K562 (cell line): ENCODE results near the gene GABRD. TPM values are rescaled to one million over a fixed set of nuclear protein-coding genes. Genes with fewer than 3 reads are reported as not detected.

Source experiments
- AFF4 ChIP-seq: sonication (generic); formaldehyde crosslinking; IDR thresholded peaks from 2 replicates; pipeline ENCODE4 v1.8.0; 2023; ENCODE audit warnings: mild to moderate bottlenecking, missing genetic modification reagents
- BRCA1 ChIP-seq, 2 experiments: fragments of 450-650 bp in 1 of 2; sonication (generic) in 1 of 2; formaldehyde crosslinking in 1 of 2; IDR thresholded peaks; 2 replicates each; pipeline versions ENCODE4 v1.5.0 to v1.6.1; 2017 to 2020; ENCODE audit warnings: mild to moderate bottlenecking in 1 of 2, missing genetic modification reagents in 1 of 2
- BRF1 ChIP-seq: IDR thresholded peaks from 3 replicates; pipeline ENCODE4 v1.6.1; 2011; ENCODE audit warnings: borderline replicate concordance, mild to moderate bottlenecking; ENCODE audit not compliant: insufficient read length; ENCODE audit errors: extremely low read depth
- CBX8 ChIP-seq: fragments of 200-600 bp; sonication (generic); IDR thresholded peaks from 2 replicates; pipeline ENCODE4 v1.6.1; 2012; ENCODE audit warnings: borderline replicate concordance, mixed run types, low read depth, mild to moderate bottlenecking, moderate library complexity, mixed read lengths, low read length, control low read depth, inconsistent platforms; ENCODE audit not compliant: poor library complexity, severe bottlenecking; ENCODE audit errors: extremely low read depth
- DIDO1 ChIP-seq: fragments of 450-650 bp; IDR thresholded peaks from 2 replicates; pipeline ENCODE4 v1.6.1; 2016; ENCODE audit warnings: low read depth, missing biosample characterization, missing genetic modification characterization
- GABPB2 ChIP-seq: fragments of 250-450 bp; sonication (Bioruptor Pico); conservative IDR thresholded peaks from 2 replicates; pipeline ENCODE4 v1.5.1; 2021; ENCODE audit warnings: mild to moderate bottlenecking
- KAT8 ChIP-seq: fragments of 450-650 bp; IDR thresholded peaks from 2 replicates; pipeline ENCODE4 v1.6.1; 2016; ENCODE audit warnings: low read depth, mild to moderate bottlenecking
- MEF2D ChIP-seq: conservative IDR thresholded peaks from 2 replicates; pipeline ENCODE4 v1.6.1; 2016; ENCODE audit warnings: low read depth, missing genetic modification characterization, missing compliant biosample characterization
- NCOA1 ChIP-seq: fragments of 450-650 bp; IDR thresholded peaks from 2 replicates; pipeline ENCODE4 v1.6.1; 2016; ENCODE audit warnings: low read depth
- NFATC3 ChIP-seq: fragments of 450-650 bp; IDR thresholded peaks from 2 replicates; pipeline ENCODE4 v1.6.1; 2017; ENCODE audit warnings: mild to moderate bottlenecking
- POLR2B ChIP-seq: fragments of 450-650 bp; IDR thresholded peaks from 2 replicates; pipeline ENCODE4 v1.6.1; 2018; ENCODE audit warnings: low read depth; ENCODE audit not compliant: partially characterized antibody
- SAFB ChIP-seq: fragments of 200-400 bp; formaldehyde crosslinking; IDR thresholded peaks from 2 replicates; pipeline ENCODE4 v1.6.1; 2017; ENCODE audit warnings: low read depth, low read length, borderline replicate concordance
- SMAD3 ChIP-seq: fragments of 450-650 bp; formaldehyde crosslinking; conservative IDR thresholded peaks from 2 replicates; pipeline ENCODE4 v1.4.0; 2020; ENCODE audit warnings: mild to moderate bottlenecking
- SNIP1 ChIP-seq: fragments of 450-650 bp; IDR thresholded peaks from 2 replicates; pipeline ENCODE4 v1.7.1; 2017; ENCODE audit warnings: low read depth, mild to moderate bottlenecking
- SRSF3 ChIP-seq: fragments of 200-400 bp; formaldehyde crosslinking; IDR thresholded peaks from 2 replicates; pipeline ENCODE4 v1.6.1; 2016; ENCODE audit warnings: mild to moderate bottlenecking, low read length, moderate library complexity; ENCODE audit not compliant: insufficient read depth
- ZNF140 ChIP-seq: fragments of 250-450 bp; sonication (Bioruptor Pico); IDR thresholded peaks from 2 replicates; pipeline ENCODE4 v1.8.0; 2021; ENCODE audit warnings: moderate library complexity, mild to moderate bottlenecking, inconsistent platforms
- ZNF217 ChIP-seq: sonication (generic); formaldehyde crosslinking; IDR thresholded peaks from 2 replicates; pipeline ENCODE4 v1.8.0; 2022; ENCODE audit warnings: mild to moderate bottlenecking, missing genetic modification reagents
- ZNF232 ChIP-seq: sonication (generic); formaldehyde crosslinking; IDR thresholded peaks from 2 replicates; pipeline ENCODE4 v1.8.0; 2022; ENCODE audit warnings: mild to moderate bottlenecking, missing genetic modification reagents
- ZNF408 ChIP-seq: fragments of 250-450 bp; sonication (Bioruptor Pico); IDR thresholded peaks from 2 replicates; pipeline ENCODE4 v1.4.0; 2020; ENCODE audit warnings: low read depth, mild to moderate bottlenecking, moderate library complexity
- ZNF75A ChIP-seq: fragments of 450-650 bp; formaldehyde crosslinking; IDR thresholded peaks from 2 replicates; pipeline ENCODE4 v1.4.0; 2020; ENCODE audit warnings: mild to moderate bottlenecking
- polyA plus RNA-seq, 8 experiments: library from polyadenylated mRNA; depleted of rRNA in 4 of 8; stranded (reverse) in 5 of 8; unstranded in 3 of 8; fragments of >200 nt; fragmentation: Nextera tagmentation in 2 of 8; fragmentation: Illumina TruSeq in 1 of 8; extraction: Ambion mirVana in 2 of 8; extraction: Trizol in 1 of 8; gene quantifications; 2 replicates each; pipeline versions ENCODE4 v1.2.1 to v1.2.3, GENCODE V29; 2011 to 2014; ENCODE audit warnings: inconsistent platforms in 1 of 8, missing spikeins in 1 of 8
- total RNA-seq, 7 experiments: library from RNA; depleted of rRNA in 6 of 7; stranded (reverse); fragments of >200 nt in 6 of 7; fragmentation: Illumina TruSeq in 2 of 7; extraction: Trizol in 2 of 7; gene quantifications; 2 replicates each; pipeline versions ENCODE4 v1.2.1 to v1.2.3, GENCODE V29; 2011 to 2021; ENCODE audit warnings: low replicate concordance in 1 of 7
- TF ChIP-seq, protein P1 (sequence below): fragments of 250-450 bp; sonication (Bioruptor Pico); IDR thresholded peaks from 2 replicates; pipeline ENCODE4 v1.5.0; 2021
- TF ChIP-seq, protein P2 (sequence below): sonication (generic); formaldehyde crosslinking; IDR thresholded peaks from 2 replicates; pipeline ENCODE4 v1.8.1; 2023; ENCODE audit warnings: mild to moderate bottlenecking, missing genetic modification reagents

GABRD gene
- total and polyA plus RNA-seq, 9 of the 15 experiments (the other 6 are each of a cell fraction or from before 2014, with no cell fraction given) = 0.07 TPM; not detected in 8

- TF ChIP-seq, protein P1, sequence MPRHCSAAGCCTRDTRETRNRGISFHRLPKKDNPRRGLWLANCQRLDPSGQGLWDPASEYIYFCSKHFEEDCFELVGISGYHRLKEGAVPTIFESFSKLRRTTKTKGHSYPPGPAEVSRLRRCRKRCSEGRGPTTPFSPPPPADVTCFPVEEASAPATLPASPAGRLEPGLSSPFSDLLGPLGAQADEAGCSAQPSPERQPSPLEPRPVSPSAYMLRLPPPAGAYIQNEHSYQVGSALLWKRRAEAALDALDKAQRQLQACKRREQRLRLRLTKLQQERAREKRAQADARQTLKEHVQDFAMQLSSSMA (CRISPR knock-in tag) = no peak
- 0 out of 2 replicates have a peak, but pooled peaks have one; percentile 8 for TF ChIP-seq DIDO1 (tag)
- TF ChIP-seq SNIP1 = no peak
- TF ChIP-seq POLR2B = no peak
- no peak for TF ChIP-seq GABPB2
- no peak for TF ChIP-seq NFATC3
- TF ChIP-seq AFF4 = no peak
- no peak for TF ChIP-seq ZNF217 (CRISPR knock-in tag)
- TF ChIP-seq BRCA1 (IDR thresholded peaks at IDR 0.05) = no peak
- no peak for TF ChIP-seq BRCA1 (CRISPR knock-in tag; IDR thresholded peaks at IDR 0.05)
- TF ChIP-seq MEF2D = no peak
- no peak for TF ChIP-seq SMAD3 (CRISPR knock-in tag)
- TF ChIP-seq ZNF232 = no peak
- no peak for TF ChIP-seq NCOA1
- no peak for TF ChIP-seq ZNF75A (CRISPR knock-in tag)
- TF ChIP-seq, protein P2, sequence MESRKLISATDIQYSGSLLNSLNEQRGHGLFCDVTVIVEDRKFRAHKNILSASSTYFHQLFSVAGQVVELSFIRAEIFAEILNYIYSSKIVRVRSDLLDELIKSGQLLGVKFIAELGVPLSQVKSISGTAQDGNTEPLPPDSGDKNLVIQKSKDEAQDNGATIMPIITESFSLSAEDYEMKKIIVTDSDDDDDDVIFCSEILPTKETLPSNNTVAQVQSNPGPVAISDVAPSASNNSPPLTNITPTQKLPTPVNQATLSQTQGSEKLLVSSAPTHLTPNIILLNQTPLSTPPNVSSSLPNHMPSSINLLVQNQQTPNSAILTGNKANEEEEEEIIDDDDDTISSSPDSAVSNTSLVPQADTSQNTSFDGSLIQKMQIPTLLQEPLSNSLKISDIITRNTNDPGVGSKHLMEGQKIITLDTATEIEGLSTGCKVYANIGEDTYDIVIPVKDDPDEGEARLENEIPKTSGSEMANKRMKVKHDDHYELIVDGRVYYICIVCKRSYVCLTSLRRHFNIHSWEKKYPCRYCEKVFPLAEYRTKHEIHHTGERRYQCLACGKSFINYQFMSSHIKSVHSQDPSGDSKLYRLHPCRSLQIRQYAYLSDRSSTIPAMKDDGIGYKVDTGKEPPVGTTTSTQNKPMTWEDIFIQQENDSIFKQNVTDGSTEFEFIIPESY (CRISPR knock-in tag) = no peak
- TF ChIP-seq ZNF408 (CRISPR knock-in tag) = no peak
- no peak for TF ChIP-seq ZNF140 (CRISPR knock-in tag)
- no peak for TF ChIP-seq BRF1
- no peak for TF ChIP-seq SRSF3
- TF ChIP-seq SAFB = no peak
- no peak for TF ChIP-seq KAT8
- TF ChIP-seq CBX8 = no peak
Observed at GRCh38 chr1:2001773-2002411, 17.3 kb upstream of the GABRD start (continued).
